Hair follicle dermal papilla cell (primary cell): ENCODE results near the gene MEST. TPM values are rescaled to one million over a fixed set of nuclear protein-coding genes. Genes with fewer than 3 reads are reported as not detected.

Experiments
- small RNA-seq: library from RNA; depleted of rRNA; stranded (forward); fragments of <200 nt; gene quantifications from one replicate; pipeline ENCODE3, GENCODE V24; 2012
- total RNA-seq: library from RNA; depleted of rRNA; stranded (reverse); fragments of >200 nt; gene quantifications from 2 replicates; pipeline ENCODE4 v1.2.3, GENCODE V29; 2012

MEST gene
- 24.3 and 29.2 TPM in 2 replicates for total RNA-seq

GRCh38 chr7:130491841-130492522 is at the start of gene MEST:
Gene MEST (plus strand): TSS chr7:130492085. CDS start chr7:130492314, 229 bp downstream.

Small RNA genes lying within 50 kb of the gene (small RNA-seq; reads per million reads assigned to genes)
- not detected for gene MIR335
- not detected for gene RF02148
- gene RF02149, result not detected
- gene RF02150, result not detected

Other genes with a start within 250 kb of the MEST start
- not detected in 2 replicates for gene CPA2, start 225.2 kb upstream of the MEST start, total RNA-seq
- gene CPA4, start 198.9 kb upstream of the MEST start, total RNA-seq, result 6.8 and 7.0 TPM in 2 replicates
- 0.16 TPM in 1 of 2 replicates, not detected in the other for gene CPA5, start 147.3 kb upstream of the MEST start, total RNA-seq
- not detected in 2 replicates for gene CPA1, start 111.6 kb upstream of the MEST start, total RNA-seq
- 15.9 and 16.3 TPM in 2 replicates for gene CEP41, start 51.1 kb upstream of the MEST start, total RNA-seq
- 42.9 and 64.6 TPM in 2 replicates for gene COPG2, start 176.7 kb downstream of the MEST start, total RNA-seq
- not detected in 2 replicates for gene TSGA13, start 194.5 kb downstream of the MEST start, total RNA-seq
- 0.12 TPM in 1 of 2 replicates, not detected in the other for gene KLF14, start 242.1 kb downstream of the MEST start, total RNA-seq